B cell (primary cell): ENCODE measurements around the gene ABCC1. TPM values are rescaled to one million over a fixed set of nuclear protein-coding genes. Genes with fewer than 3 reads are reported as not detected.
A peak's percentile ranks its signal among the peaks of the same experiment; 100 is the strongest.
"Not testable (repeated sequence)": the region's sequence is repeated elsewhere in the genome, so short reads cannot be mapped to it uniquely, and the experiment has no call there.

Source experiments
- ATAC-seq: fragments of 200-7000 bp; cut with Tn5 transposase; one replicate; pipeline ENCODE4 v1.10.0; 2021; ENCODE audit warnings: low read depth, mild to moderate bottlenecking, moderate number of reproducible peaks, moderate library complexity
- CTCF ChIA-PET: fragments of 350-600 bp; sonication (Branson Sonifier 250); formaldehyde crosslinking; loops from one replicate; lab custom pipeline; 2021; ENCODE audit warnings: antibody characterized with exemption, inconsistent platforms; lab: Charles Lee
- POLR2A ChIA-PET: fragments of 350-600 bp; sonication (Branson Sonifier 250); formaldehyde crosslinking; loops from one replicate; lab custom pipeline; 2021; ENCODE audit warnings: antibody characterized with exemption; lab: Charles Lee
- DNase-seq: peaks from one replicate; pipeline ENCODE4 v3.0.0; 2013
- H2AFZ ChIP-seq: 2 replicates; pipeline ENCODE4 v1.6.1; 2012; ENCODE audit warnings: mild to moderate bottlenecking, low read depth, low read length; ENCODE audit not compliant: insufficient read depth, poor library complexity, severe bottlenecking
- H3K27ac ChIP-seq, 2 donors: 1 replicate in 1 of 2; 2 replicates in 1 of 2; pipeline ENCODE4 v1.5.1; 2012 to 2013; ENCODE audit warnings: low read length in 2 of 2, mild to moderate bottlenecking in 2 of 2, moderate library complexity in 1 of 2
- H3K27me3 ChIP-seq, 4 experiments: fragments of 200-600 bp in 1 of 4; sonication (generic) in 1 of 4; replicated peaks in 1 of 4; 1 replicate in 2 of 4; 2 replicates in 2 of 4; pipeline versions ENCODE4 v1.6.1 to v1.7.0; 2013 to 2016; ENCODE audit warnings: low read length in 3 of 4, mild to moderate bottlenecking in 2 of 4, mixed read lengths in 1 of 4, moderate library complexity in 1 of 4; ENCODE audit not compliant: insufficient read depth in 4 of 4, control insufficient read depth in 3 of 4; ENCODE audit errors: control extremely low read depth in 1 of 4
- H3K36me3 ChIP-seq, 2 experiments: replicated peaks in 1 of 2; 1 replicate in 1 of 2; 2 replicates in 1 of 2; pipeline versions ENCODE4 v1.6.1 to v1.7.1; 2013; ENCODE audit warnings: low read length in 1 of 2; ENCODE audit not compliant: insufficient read depth in 2 of 2, control insufficient read depth in 1 of 2; ENCODE audit errors: control extremely low read depth in 1 of 2, extremely low read depth in 1 of 2
- H3K4me1 ChIP-seq, 2 donors: fragments of 200-600 bp in 1 of 2; sonication (generic) in 1 of 2; 1 replicate in 1 of 2; 2 replicates in 1 of 2; pipeline versions ENCODE4 v1.5.1 to v1.6.1; 2013 to 2017; ENCODE audit warnings: low read length in 2 of 2; ENCODE audit not compliant: control insufficient read depth in 2 of 2, insufficient read depth in 2 of 2
- H3K4me2 ChIP-seq: replicated peaks from 2 replicates; pipeline ENCODE3; 2012; ENCODE audit warnings: mild to moderate bottlenecking, low read depth, low read length; ENCODE audit not compliant: poor library complexity, severe bottlenecking
- H3K4me3 ChIP-seq, 5 experiments: fragments of 200-600 bp in 1 of 5; sonication (generic) in 1 of 5; 1 replicate in 3 of 5; 2 replicates in 2 of 5; pipeline versions ENCODE4 v1.5.1 to v1.7.0; 2011 to 2016; ENCODE audit warnings: low read length in 4 of 5, mild to moderate bottlenecking in 4 of 5, low read depth in 2 of 5, control low read depth in 1 of 5, moderate library complexity in 1 of 5; ENCODE audit not compliant: insufficient read depth in 1 of 5; ENCODE audit errors: control extremely low read depth in 1 of 5, extremely low read depth in 1 of 5
- H3K79me2 ChIP-seq: fragments of 200-600 bp; sonication (generic); one replicate; pipeline ENCODE4 v1.6.0; 2016; ENCODE audit warnings: low read length; ENCODE audit not compliant: control insufficient read depth, insufficient read depth
- H3K9ac ChIP-seq: fragments of 200-600 bp; sonication (generic); 2 replicates; pipeline ENCODE4 v1.6.1; 2017; ENCODE audit warnings: mild to moderate bottlenecking, low read length, moderate library complexity
- H3K9me3 ChIP-seq, 3 donors: one replicate each; pipeline versions ENCODE4 v1.6.1 to v1.7.1; 2013; ENCODE audit warnings: low read length in 2 of 3; ENCODE audit not compliant: control insufficient read depth in 2 of 3, insufficient read depth in 1 of 3; ENCODE audit errors: control extremely low read depth in 1 of 3
- H4K20me1 ChIP-seq: 2 replicates; pipeline ENCODE4 v1.6.0; 2012; ENCODE audit warnings: mild to moderate bottlenecking, low read length; ENCODE audit not compliant: insufficient read depth, control insufficient read depth, poor library complexity, severe bottlenecking
- H3K27ac Mint-ChIP-seq: one replicate; pipeline ENCODE4 v1.8.0; 2021; ENCODE audit warnings: mixed read lengths
- H3K27me3 Mint-ChIP-seq: one replicate; pipeline ENCODE4 v1.8.0; 2021; ENCODE audit warnings: mixed read lengths
- H3K4me1 Mint-ChIP-seq: one replicate; pipeline ENCODE4 v1.8.0; 2021; ENCODE audit warnings: mixed read lengths
- H3K4me3 Mint-ChIP-seq: one replicate; pipeline ENCODE4 v1.8.0; 2021; ENCODE audit warnings: mixed read lengths
- H3K9me3 Mint-ChIP-seq: one replicate; pipeline ENCODE4 v1.8.0; 2022; ENCODE audit warnings: mixed read lengths; ENCODE audit not compliant: insufficient read depth
- CTCF ChIP-seq: fragments of 200-600 bp; IDR thresholded peaks from one replicate; pipeline ENCODE4 v1.8.0; 2022; ENCODE audit warnings: antibody characterized with exemption, mild to moderate bottlenecking
- EZH2 ChIP-seq: IDR thresholded peaks from 2 replicates; pipeline ENCODE4 v1.6.1; 2012; ENCODE audit warnings: borderline replicate concordance, low read depth, mild to moderate bottlenecking, moderate library complexity, low read length; ENCODE audit not compliant: insufficient read depth, poor library complexity, severe bottlenecking
- WGBS: methylation state at CpG from one replicate; pipeline ENCODE4 v1.1.5; 2013; ENCODE audit warnings: missing lambda C conversion rate; ENCODE audit not compliant: insufficient coverage; 5-methylcytosine and 5-hydroxymethylcytosine counted together
- intact Hi-C: fragments of 100-400 bp; cut with micrococcal nuclease; formaldehyde crosslinking; loops from one replicate; pipeline ENCODE4 v1.10.0; 2022
- polyA plus RNA-seq: library from polyadenylated mRNA; depleted of rRNA; stranded (reverse); fragments of >200 nt; gene quantifications from 2 replicates; pipeline ENCODE4 v1.2.3, GENCODE V29; 2012
- total RNA-seq, 2 donors: library from RNA; stranded (reverse); fragments of 120-200 nt in 1 of 2; gene quantifications; 1 replicate in 1 of 2; 2 replicates in 1 of 2; pipeline versions ENCODE4 v1.2.3 to v1.2.4, GENCODE V29; 2013 to 2022

ABCC1 gene
- total and polyA plus RNA-seq, 2 donors (not counting 1 experiment from before 2014, with no cell fraction given), result 21.8 to 73.0 TPM

GRCh38 chr16:15954814-15955151 lies 5.4 kb downstream of the ABCC1 start:
- H3K4me2 ChIP-seq, result no peak overlapping the region
- H3K4me3 ChIP-seq, result no peak overlapping the region
- H3K27ac ChIP-seq, result no peak overlapping the region
- TF ChIP-seq CTCF (no peak), EZH2 (no peak)
- H3K4me3 Mint-ChIP-seq, result no peak overlapping the region
- peaks cover 94% of the 10 kb centered on the region for H3K79me2 ChIP-seq
- peaks cover 48% of the 10 kb centered on the region for H3K4me1 Mint-ChIP-seq
- ATAC-seq, result no peak
- no peaks in the 10 kb centered on the region for H3K36me3 ChIP-seq
- H3K9me3 Mint-ChIP-seq, result no peaks in the 10 kb centered on the region
- H3K27ac Mint-ChIP-seq, result peak overlapping the region; percentile 41
- WGBS, result 65% methylated on average over 9 of the region's 11 CpGs
- H3K9ac ChIP-seq, result no peak overlapping the region
- H4K20me1 ChIP-seq, result peaks cover 29% of the 10 kb centered on the region
- intact Hi-C loops, result no loop called here
- no peak for DNase-seq
- ChIA-PET POLR2A (no interaction called here), CTCF (interaction anchor here (1.2 kb wide), 1 partner anchor 46 kb away, joined by 3 read pairs; no protein-coding TSS in a partner anchor)
- no peaks in the 10 kb centered on the region for H3K27me3 Mint-ChIP-seq
- H3K4me1 ChIP-seq, result peaks cover 13 to 31% of the 10 kb centered on the region in 2 donors
- no peaks in the 10 kb centered on the region for H3K27me3 ChIP-seq
- peaks cover 0 to 9% (median 0%) of the 10 kb centered on the region in 3 donors for H3K9me3 ChIP-seq
- no peak overlapping the region for H2AFZ ChIP-seq

GRCh38 chr16:15955425-15955824 lies 6.0 kb downstream of the ABCC1 start:
- Mint-ChIP-seq H3K27me3 (no peaks in the 10 kb centered on the region), H3K4me1 (peaks cover 50% of the 10 kb centered on the region), H3K27ac (peak overlapping the region; percentile 74), H3K9me3 (no peaks in the 10 kb centered on the region), H3K4me3 (no peak overlapping the region)
- ChIA-PET POLR2A (no interaction called here), CTCF (interaction anchor here (1.2 kb wide), 1 partner anchor 45 kb away, joined by 3 read pairs; no protein-coding TSS in a partner anchor)
- no peaks in the 10 kb centered on the region for H3K36me3 ChIP-seq
- intact Hi-C loops, result no loop called here
- DNase-seq (no peak), ATAC-seq (no peak)
- H2AFZ ChIP-seq, result no peak overlapping the region
- H3K79me2 ChIP-seq, result peaks cover 94% of the 10 kb centered on the region
- no peak overlapping the region for H3K4me2 ChIP-seq
- 96% methylated on average over 4 of the region's 4 CpGs for WGBS
- peaks cover 11 to 29% of the 10 kb centered on the region in 2 donors for H3K4me1 ChIP-seq
- H4K20me1 ChIP-seq, result peaks cover 35% of the 10 kb centered on the region
- H3K27ac ChIP-seq, result no peak overlapping the region
- H3K4me3 ChIP-seq, result no peak overlapping the region
- TF ChIP-seq CTCF, result no peak
- no peak for TF ChIP-seq EZH2
- H3K9ac ChIP-seq, result no peak overlapping the region
- peaks cover 0 to 9% (median 0%) of the 10 kb centered on the region in 3 donors for H3K9me3 ChIP-seq
- no peaks in the 10 kb centered on the region for H3K27me3 ChIP-seq

GRCh38 chr16:15956106-15956505 lies 6.7 kb downstream of the ABCC1 start:
- CTCF ChIA-PET, result not testable (repeated sequence)

More at GRCh38 chr16:15956106-15956505, 6.7 kb downstream of the ABCC1 start:
- H3K36me3 ChIP-seq, H3K4me3 ChIP-seq, DNase-seq, H3K9me3 ChIP-seq, intact Hi-C loops, H3K27me3 Mint-ChIP-seq, H3K4me2 ChIP-seq, H3K27ac Mint-ChIP-seq, H3K27ac ChIP-seq, ATAC-seq, H3K4me3 Mint-ChIP-seq, H3K9me3 Mint-ChIP-seq, POLR2A ChIA-PET, H3K9ac ChIP-seq, H2AFZ ChIP-seq, H3K27me3 ChIP-seq: not testable (repeated sequence)
- peaks cover 39% of the 10 kb centered on the region for H4K20me1 ChIP-seq
- H3K79me2 ChIP-seq, result peaks cover 90% of the 10 kb centered on the region
- WGBS, result 100% methylated on average over 1 of the region's 6 CpGs
- peaks cover 49% of the 10 kb centered on the region for H3K4me1 Mint-ChIP-seq
- H3K4me1 ChIP-seq, result peaks cover 11 to 29% of the 10 kb centered on the region in 2 donors
